ENCODE measurements around the gene TSHZ1.

The TSHZ1 gene

DNA sequence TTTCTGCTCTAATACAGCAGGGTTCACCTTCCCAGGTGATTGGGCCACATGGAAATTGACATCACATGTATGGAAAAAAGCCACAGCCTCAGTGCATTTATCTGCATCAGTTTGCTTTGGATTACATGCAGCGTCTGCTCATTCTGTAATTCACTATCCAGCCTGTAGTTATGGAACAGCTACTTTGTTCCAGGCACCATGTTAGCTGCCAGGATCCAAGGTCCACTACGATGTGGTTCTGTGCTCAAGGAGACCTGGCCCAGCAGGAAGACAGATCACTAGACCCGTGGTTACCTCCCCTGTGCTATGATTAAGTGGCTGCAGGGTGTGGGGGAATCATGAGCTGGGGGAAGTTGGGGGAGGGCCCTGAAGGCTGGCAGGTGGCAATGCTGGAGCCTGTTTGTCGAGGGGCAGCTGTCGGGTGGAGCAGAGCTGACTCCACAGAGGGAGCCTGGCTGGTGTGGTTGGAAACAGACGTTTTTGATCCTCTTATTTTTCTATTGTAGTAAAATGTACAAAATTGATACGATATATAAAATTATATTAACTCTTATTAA lies 58.6 kb downstream of the TSHZ1 start:
- DNase-seq (ENCODE audit: low spot score), result no peak

DNA sequence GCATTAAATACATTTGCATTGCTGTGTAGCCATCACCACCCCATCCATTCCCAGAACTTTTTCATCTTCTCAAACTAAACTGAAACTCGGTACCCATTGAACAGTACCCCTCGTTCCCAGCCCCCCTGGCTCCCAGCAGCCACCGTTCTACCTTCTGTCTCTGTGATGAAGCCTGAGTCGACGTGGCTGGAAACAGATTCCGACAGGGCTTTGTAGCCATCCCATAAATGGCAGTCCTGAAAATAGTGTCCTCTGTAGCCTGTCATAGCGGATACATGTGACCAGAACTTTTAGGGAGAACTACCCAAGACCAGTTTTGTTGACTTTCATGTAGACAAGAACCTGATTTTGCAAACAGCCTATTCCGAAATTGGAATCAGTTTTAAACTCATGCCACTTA lies 59.1 kb downstream of the TSHZ1 start:
- DNase-seq (ENCODE audit: low spot score), result no peak

DNA sequence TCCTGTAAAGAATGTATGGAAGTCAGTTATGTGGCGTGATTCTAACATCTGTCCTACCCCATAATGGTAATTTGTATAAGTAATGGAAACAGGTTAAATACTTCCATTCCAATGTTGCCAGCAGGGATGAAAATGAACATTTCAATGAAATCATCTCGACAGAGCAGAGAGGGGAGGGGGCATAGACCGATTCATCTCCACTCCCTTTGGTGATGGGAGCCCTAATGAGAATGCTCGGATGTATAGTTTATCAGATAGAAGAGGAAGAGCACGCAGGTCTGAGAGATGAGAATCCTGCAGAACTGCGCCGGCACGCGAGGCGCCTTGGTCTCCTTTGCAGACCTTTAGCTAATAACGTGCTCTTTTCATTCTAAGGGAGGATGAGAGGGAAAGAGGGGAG lies 61.4 kb downstream of the TSHZ1 start:
- DNase-seq (ENCODE audit: low spot score), result no peak

DNA sequence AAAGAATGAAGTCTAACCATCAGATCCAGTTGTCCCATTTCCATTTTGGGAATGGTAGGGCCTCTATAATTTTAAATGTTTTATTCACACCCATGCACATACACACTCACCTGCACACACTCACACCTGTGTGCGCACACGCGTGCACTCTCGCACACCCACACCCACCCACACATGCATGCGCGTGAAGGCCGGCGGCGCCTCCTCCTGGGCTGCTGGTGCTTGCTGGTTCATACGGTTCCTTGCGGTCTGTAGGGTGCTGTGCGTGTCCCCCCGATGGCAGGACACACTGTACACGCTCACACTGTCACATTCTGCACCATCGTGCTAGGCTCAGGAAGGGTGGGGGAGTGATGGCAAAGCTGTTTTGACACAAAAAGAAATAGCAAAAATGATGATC lies 63.2 kb downstream of the TSHZ1 start:
- no peak for DNase-seq (ENCODE audit: low spot score)

DNA sequence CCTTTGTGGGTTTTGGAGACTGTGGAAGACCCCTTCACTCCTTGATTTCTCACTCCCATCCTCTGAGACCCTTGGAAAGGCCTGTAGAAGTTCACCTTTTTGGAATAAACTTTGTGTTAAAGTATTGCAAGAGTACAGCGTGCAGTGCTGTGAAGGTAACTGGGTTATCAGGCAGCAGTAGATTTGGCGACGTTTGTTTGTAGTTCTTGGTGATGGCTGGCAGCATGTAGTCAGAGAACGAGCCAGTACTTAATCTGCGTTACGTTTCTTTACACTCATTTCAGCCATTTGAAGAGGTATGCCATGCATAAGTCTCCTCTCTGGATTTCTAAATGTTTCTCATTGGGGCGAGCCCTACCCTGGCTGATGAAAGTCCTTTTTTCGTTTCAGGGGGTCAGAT lies 64.6 kb downstream of the TSHZ1 start:
- DNase-seq (ENCODE audit: low spot score), result no peak

DNA sequence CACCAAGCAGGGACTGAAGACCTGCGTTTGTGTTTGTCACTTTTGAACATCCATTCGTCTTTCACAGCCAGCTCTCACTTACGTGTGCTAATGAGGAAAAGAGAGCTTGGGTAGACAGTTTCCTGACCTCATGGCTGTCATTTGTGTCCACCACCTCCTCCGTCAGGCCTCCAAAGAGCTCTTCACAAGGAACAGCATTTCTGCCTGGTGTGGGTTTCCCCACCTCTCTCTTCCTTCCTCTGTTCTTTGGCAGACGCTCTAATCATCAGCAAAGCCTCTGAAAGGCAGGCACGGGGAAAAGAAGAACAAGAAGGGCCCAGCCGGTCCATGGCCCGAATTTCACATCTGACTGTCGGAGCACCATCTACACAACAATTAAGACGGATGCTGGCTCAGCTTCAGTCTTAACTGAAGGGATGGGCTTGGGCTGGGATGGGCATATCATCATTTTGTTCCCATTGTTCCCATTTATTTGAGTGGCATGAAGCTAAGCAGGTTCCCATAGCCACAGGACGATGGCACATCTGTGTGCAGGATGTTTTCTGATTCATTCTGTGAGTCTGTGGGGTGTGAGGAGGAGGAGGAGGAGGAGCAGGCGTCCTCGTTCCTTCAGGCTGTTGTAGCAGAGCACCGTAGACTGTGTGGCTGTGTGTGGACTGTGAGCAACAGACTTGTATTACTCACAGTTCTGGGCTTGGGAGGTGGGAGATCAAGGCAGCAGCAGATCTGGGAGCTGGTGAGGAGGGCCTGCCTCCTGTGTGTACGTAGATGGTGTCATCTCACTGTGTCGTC lies 66.4 kb downstream of the TSHZ1 start:
- no peak for DNase-seq (ENCODE audit: low spot score)

DNA sequence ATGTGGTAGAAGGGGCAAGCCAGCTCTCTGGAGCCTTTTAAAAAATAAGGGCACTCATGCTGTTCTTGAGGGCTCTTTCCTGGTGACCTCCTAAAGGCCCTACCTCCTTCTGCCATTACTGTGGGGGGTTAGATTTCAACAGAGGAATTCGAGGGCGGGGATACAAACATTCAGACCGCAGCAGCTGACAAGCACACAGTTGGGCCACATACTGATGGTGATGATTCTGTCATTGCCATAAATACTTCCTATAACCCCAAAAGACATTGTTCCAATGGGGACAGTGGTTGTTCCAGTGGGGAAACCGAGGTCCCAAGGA lies 67.0 kb downstream of the TSHZ1 start:
- no peak for DNase-seq (ENCODE audit: low spot score)

DNA sequence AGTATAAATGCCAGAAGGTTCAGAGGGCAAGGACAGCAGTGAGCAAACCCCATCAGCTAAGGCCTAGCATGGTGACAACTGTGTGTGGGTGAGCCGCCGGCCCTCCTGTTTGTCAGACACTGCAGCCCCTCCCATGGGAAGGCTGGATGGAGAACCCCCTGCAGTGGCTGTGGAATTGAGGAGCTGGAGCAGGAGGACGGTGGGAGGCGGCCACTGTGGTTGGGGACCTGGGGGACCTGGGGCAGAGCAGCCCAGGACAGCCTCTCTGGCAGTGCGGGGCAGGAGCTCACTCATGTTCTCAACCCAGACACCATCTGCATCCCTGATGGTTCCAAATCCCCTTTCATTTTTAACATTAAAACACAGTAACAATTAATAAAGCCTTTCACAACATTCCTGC lies 68.8 kb downstream of the TSHZ1 start:
- no peak for DNase-seq (ENCODE audit: low spot score)

DNA sequence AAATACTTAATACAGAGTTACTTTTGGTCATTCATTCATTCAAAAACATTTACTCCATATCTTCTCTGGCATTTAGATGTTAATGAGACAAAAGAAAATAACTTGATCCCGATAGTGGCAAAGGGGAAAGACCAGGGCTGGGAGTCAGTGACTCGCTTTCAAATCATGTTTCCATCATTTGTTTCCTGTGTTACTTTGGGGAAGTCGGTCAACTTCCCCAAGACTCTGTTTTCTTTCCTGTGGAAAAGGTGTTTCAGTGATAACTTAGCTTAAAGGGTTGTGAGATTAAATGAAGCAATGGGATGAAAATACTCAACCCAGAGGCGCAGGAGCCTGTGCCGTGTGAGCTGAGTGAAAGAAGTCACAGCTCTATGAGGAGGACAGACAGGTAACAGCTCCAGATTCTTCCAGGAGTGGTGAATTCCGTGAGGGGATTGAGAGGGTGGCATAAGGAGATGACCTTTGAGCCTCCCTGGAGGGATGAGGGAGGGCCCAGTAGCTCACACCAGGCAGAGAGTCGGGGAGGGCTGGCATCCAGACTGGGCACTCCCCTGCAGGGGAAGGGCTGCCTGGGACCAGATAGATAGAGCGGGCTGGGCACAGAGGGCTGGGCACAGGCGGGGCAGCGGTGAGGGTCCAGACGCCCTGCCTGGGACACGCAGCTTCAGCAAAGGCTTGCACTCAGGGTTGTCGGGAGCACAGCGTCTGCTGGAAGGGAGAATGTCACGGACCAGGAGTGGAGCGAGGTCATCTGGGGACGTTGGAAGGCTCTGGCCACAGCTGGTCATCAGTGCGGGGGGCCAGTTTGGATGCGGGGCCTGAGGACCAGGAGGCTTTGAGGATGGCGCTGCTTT lies 70.1 kb downstream of the TSHZ1 start:
- DNase-seq (ENCODE audit: low spot score), result no peak

DNA sequence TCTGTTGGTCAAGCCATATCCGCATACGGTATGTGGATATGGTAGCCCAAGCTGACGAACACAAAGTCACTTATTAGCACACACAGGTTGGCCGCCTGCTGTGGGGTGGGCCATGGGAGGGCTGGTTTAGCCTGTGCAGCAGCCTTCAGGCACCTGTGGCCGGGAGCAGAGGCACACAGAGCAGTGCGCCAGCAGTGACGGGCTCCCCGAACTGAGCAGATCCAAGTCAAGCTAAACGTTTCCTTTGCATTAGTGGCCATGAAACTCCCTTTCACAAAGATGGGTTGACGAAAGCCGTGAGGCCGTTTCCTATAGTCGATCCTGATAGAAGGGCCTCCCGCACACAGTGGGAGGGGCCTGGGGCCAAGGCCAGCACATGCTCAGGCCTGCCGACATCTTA lies 72.1 kb downstream of the TSHZ1 start:
- no peak for DNase-seq (ENCODE audit: low spot score)

DNA sequence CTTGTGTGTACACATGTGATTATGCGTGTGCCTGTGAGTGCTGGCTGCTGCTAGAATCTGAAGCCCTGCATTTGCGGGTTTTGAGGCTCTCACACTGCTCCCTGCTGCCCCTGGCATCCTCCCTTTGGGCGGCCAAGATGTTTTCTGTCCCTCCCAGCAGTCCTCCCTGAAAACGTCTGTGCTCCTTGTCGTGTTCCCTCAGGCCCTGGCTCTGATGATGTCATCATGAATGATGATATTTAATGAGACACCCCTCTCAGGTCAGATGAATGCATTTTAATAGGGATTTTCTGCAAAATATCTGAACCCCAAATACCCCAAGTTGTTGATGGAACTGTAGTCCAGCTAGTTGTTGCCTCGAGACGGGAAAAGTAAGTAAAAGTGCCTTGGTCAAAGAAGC lies 73.1 kb downstream of the TSHZ1 start:
- no peak for DNase-seq (ENCODE audit: low spot score)

DNA sequence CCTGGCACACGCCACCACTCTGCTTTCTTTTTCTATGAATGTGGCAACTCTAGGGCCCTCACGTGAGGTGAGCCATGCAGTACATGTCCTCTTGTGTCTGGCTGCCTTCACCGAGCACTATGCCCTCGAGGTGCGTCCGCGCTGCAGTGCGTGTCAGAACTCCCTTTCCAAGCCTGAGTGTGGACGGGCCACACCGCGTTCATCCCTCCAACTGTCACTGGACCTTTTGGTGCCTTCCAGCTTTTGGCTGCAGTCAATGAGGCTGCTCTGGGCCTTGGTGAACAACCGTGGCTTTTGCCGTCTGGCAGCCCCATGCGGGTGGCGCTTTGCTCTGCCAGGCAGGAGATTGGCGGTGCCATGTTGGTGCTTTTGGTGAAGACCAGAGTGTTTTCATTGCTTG lies 74.0 kb downstream of the TSHZ1 start:
- DNase-seq (ENCODE audit: low spot score), result no peak

DNA sequence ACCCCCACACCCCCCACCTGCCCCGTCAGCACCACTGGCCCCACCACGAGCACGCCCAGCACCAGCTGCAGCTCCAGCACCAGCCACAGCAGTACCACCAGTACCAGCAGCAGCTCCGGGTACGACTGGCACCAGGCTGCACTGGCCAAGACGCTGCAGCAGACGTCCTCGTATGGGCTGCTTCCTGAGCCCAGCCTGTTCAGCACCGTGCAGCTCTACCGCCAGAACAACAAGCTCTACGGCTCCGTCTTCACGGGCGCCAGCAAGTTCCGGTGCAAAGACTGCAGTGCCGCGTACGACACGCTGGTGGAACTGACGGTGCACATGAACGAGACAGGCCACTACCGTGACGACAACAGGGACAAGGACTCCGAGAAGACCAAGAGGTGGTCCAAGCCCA lies 75.3 kb downstream of the TSHZ1 start:
- DNase-seq (ENCODE audit: low spot score), result no peak

DNA sequence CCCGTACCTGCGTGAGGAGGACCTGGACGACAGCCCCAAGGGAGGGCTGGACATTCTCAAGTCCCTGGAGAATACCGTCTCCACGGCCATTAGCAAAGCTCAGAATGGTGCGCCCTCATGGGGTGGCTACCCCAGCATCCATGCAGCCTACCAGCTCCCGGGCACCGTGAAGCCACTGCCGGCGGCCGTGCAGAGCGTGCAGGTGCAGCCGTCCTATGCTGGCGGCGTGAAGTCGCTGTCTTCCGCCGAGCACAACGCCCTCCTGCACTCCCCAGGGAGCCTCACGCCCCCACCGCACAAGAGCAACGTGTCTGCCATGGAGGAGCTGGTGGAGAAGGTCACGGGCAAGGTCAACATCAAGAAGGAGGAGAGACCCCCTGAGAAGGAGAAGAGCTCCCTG lies 76.4 kb downstream of the TSHZ1 start:
- no peak for DNase-seq (ENCODE audit: low spot score)

DNA sequence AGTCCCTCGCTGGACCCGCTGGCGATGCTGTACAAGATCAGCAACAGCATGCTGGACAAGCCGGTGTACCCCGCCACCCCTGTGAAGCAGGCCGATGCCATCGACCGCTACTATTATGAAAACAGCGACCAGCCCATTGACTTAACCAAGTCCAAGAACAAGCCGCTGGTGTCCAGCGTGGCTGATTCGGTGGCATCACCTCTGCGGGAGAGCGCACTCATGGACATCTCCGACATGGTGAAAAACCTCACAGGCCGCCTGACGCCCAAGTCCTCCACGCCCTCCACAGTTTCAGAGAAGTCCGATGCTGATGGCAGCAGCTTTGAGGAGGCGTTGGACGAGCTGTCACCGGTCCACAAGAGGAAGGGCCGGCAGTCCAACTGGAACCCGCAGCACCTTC lies 77.1 kb downstream of the TSHZ1 start:
- no peak for DNase-seq (ENCODE audit: low spot score)

DNA sequence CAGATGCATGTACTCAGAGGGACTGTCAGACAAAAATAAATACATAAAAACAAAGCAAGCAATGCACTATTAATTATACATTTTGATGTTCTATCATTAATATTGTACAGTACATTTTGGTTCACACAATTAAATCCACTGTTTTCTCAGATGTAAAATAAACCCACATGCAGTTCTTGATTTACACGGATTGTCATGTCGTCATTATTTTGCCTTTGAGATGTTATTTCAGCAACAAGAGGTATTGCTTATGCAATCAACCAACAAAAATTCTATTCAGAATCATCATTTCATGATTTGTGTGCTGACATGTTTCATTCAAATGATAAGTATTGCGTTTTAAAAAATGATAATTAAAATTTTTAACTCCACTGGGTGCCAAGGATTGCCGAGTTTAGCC lies 79.2 kb downstream of the TSHZ1 start:
- DNase-seq (ENCODE audit: low spot score), result no peak

DNA sequence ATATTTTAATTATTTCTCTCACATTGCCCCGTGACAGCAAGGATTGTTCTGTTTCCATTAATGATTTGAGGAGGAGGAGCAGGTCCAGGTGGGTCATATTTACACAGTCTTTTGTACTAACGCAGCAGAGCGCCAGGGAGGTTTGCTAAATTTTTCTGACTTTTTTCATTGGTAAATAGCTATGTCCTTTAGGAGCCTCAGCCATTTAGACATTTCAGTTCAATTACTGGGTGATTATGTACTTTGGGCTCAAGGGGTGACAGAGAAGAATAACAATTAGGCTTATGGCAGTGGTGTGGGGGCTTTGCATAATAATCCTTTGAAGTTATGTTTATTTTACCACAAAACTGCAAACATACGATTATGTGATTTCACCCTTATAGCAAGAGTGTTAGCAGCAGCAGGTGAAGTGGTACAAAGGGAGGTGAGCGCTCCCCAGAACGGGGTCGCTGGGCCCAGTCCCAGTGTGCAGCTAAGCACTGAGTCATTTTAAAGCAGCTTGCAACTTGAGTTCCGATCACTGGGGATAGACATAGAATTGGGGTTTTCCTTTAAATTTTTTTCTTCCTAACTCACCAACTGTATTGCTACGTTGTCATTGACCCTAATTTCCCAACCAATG lies 80.3 kb downstream of the TSHZ1 start:
- no peak for DNase-seq (ENCODE audit: low spot score)

DNA sequence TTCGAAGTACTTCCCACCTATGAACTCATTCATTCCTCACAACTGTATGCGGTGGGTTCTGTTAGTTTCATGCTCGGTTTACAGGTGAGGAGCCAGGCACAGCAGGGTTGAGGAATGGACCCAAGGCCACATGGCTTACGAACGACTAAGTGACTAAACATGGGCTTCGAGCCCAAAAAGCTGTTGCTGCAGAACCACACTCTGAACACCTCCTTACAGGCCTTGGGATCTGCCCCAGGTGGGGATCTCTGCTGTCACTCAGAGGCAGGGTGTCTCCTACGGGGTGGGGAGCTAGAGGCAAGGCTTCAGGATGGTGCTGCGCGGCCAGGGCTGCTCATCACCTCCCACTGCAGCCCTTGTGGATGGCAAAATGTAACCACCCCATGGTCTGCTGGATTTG lies 80.9 kb downstream of the TSHZ1 start:
- DNase-seq (ENCODE audit: low spot score), result no peak

DNA sequence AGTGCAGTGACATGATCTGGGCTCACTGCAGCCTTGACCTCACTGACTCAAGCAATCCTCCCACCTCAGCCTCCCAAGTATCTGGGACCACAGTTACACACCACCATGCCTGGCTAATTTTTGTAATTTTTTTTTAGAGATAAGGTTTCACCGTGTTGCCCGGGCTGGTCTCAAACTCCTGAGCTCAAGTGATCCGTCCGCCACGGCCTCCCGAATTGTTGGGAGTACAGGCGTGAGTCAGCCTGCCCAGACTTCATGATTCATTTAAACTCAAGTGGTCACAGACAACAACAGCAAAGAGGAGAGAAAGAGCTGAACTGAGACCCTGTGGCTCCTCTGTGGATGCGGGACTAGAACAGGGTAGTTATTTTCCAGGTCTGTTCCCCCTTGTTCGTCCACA lies 83.0 kb downstream of the TSHZ1 start:
- DNase-seq (ENCODE audit: low spot score), result no peak

DNA sequence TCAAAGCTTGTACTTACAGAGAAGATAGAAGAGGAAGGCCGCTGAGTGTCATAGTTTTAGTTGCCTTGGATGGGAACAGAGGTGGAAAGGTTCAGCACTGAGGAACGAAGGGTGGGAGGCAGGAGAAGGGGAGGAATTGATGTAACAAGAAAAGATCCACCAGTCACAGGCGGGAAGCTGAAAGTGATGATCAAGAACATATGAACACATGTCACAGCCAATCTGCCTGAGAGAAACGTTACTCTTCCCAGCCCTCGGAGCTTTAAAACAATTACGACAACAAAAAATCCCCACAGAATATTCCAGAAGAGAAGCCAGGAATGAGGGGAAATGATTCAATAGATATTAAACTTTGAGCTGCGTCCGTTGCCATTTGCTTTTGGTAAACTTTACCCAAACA lies 87.1 kb downstream of the TSHZ1 start:
- no peak for DNase-seq (ENCODE audit: low spot score)

DNA sequence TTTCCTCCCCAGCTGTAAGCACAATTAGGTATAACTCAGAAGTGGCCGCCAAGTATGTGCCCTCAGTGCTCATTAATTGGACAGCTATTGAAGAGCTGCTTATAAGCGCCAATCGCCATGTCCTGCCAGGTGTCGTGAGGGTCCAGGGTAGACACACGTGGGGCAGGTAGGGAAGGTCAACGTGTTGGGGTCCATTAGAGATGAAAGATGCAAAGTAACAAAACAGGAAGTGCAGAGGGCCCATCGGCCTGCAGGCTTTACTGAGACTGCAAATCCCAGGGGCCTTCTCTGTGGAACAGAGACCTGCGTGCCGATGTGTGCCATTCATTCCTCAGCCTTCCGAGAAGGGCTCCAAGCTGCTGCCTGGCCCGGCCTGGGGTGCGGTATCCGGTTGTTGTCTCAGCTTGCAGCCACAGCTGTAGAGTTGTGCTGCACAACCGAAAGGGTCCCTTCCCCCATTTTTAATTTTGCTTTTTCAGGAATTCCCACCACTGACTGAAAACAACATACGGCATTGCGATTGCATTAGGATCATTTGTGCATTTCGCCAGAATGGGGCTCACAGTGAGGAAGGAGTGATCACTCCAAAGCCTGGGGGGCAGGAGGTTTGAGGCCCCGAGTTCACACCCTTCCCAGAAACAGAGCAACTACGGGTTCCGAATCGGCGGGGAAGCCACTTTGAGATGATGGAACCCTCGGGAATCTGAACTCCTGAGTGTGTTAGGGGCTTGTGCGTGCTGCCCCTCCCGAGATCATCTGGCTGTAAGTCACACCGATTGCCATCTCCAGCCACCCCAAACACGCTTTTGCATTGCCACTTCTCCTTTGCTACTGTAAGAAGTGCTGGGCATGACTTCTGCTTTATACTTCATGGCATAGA lies 94.3 kb downstream of the TSHZ1 start:
- no peak for DNase-seq (ENCODE audit: low spot score)

DNA sequence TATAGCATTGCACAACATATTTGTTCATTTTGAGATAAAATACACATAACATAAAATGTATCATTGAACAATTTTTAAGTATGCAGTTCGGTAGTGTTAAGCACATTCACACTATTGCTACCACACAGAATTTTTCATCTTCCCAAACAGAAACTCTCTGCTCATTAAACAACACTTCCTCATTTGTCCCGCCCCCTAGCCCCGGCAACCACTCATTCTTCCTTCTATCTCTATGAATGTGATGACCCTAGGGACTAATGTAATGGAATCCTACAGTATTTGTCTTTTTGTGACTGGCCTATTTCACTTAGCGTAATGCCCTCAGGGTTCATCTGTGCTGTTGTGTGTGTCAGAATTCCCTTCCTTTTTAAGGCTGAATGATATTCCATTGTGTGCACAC lies 95.4 kb downstream of the TSHZ1 start:
- DNase-seq (ENCODE audit: low spot score), result no peak
